ENCODE results near the gene TTPAL.

DNA sequence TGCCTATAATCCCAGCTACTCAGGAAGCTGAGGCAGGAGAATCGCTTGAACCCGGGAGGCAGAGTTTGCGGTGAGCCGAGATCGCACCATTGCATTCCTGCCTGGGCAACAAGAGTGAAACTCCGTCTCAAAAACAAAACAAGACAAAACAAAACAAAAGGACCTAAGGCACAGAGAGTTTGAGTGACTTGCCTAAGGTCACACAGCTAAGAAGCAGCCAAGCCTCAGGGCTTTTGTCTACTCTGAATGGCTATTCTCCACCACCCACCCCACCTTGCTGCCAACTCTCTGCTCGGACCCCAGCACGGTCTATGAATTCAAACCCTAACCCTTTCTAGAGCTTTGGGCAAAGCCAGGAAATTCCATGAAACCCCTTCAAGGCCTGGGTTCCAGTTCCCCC is 19.1 kb upstream of the TTPAL start:
- no peak for TF ChIP-seq POLR2A (IDR thresholded peaks at IDR 0.05)
- TF ChIP-seq CTCF (IDR thresholded peaks at IDR 0.05), result no peak
- TF ChIP-seq POLR2AphosphoS5 (IDR thresholded peaks at IDR 0.05; ENCODE audit: insufficient read depth in 1 of 2, low read depth in 1 of 2), result no peak
